ENCODE data around the gene CROCC.

The CROCC gene

DNA sequence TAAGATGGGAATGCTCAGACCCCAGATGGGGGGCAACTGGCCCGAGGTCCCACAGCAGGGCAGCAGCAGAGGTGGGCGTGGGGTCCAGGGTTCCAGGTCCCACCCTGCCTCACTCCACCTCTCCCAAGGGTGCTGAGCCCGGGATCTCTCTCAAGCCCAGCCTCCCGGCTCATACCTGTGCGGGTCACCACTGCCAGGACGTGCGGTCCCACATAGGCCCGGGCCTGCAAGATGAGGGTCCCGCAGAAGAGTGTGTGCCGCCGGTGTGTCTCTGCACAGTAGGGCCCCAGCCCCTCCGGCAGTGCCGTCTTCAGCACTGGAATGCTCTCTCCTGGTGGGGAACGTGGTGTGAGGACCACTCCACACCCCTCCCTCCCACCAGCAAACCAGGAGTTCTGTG, 75.1 kb downstream of the CROCC start:
- Histone ChIP-seq H3K27ac (no peak overlapping the region), H3K27me3 (replicated peaks) (no peaks in the 10 kb centered on the region), H3K4me3 (ENCODE audit: low read depth, low read length) (no peak overlapping the region), H3K36me3 (replicated peaks) (peaks cover 26% of the 10 kb centered on the region)
- in situ Hi-C loops (cut with HindIII; ENCODE audit: low pct_ligation_motif_present, low sequenced_read_pairs): no loop called here
- TF ChIP-seq, protein P1, sequence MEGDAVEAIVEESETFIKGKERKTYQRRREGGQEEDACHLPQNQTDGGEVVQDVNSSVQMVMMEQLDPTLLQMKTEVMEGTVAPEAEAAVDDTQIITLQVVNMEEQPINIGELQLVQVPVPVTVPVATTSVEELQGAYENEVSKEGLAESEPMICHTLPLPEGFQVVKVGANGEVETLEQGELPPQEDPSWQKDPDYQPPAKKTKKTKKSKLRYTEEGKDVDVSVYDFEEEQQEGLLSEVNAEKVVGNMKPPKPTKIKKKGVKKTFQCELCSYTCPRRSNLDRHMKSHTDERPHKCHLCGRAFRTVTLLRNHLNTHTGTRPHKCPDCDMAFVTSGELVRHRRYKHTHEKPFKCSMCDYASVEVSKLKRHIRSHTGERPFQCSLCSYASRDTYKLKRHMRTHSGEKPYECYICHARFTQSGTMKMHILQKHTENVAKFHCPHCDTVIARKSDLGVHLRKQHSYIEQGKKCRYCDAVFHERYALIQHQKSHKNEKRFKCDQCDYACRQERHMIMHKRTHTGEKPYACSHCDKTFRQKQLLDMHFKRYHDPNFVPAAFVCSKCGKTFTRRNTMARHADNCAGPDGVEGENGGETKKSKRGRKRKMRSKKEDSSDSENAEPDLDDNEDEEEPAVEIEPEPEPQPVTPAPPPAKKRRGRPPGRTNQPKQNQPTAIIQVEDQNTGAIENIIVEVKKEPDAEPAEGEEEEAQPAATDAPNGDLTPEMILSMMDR (IDR thresholded peaks at IDR 0.05; ENCODE audit: low read depth, low read length, missing control alignments): no peak
- no peak for DNase-seq

DNA sequence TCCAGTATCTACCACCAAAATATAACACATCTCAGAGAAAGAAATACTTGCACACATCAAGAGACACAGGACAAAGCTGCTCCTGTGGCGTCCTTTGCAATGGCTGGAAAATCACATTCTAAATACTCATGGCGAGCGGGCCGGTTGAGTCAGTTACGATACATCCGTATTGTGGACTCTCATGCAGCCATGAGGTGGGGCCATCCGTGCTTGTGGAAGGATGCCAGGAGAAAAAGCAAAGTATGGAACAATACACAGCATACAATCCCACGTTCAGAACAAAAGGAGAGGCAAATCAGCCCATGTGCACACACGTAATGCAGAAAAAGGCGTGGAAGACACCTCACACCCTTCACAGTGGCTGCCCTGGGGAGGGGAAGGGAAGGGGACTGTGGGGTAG, 76.9 kb downstream of the CROCC start:
- Histone ChIP-seq H3K4me3 (ENCODE audit: low read depth, low read length) (no peak overlapping the region), H3K27me3 (replicated peaks) (no peaks in the 10 kb centered on the region), H3K36me3 (replicated peaks) (peaks cover 38% of the 10 kb centered on the region), H3K27ac (no peak overlapping the region)
- in situ Hi-C loops (cut with HindIII; ENCODE audit: low pct_ligation_motif_present, low sequenced_read_pairs): no loop called here
- TF ChIP-seq, protein P1 (IDR thresholded peaks at IDR 0.05; ENCODE audit: low read depth, low read length, missing control alignments): no peak
- no peak for DNase-seq

DNA sequence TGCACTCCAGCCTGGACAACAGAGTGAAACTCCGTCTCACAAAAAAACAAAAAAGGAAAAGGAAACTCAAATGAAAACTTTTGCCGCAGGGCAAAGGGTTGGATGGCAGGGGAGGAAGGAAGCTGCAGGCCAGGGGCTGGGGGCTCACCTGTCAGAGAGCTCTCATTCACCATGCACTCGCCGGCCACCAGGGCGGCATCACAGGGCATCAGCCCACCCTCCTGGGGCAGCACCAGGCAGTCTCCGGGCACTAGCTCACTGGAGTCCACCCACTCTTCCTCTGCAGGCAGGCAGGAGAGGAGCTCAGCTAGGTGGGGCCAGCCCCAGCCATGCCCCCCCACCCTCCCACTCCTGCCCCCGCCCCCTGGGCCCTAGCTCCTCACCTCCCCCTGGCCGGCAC, 78.1 kb downstream of the CROCC start:
- peaks cover 47% of the 10 kb centered on the region for H3K36me3 ChIP-seq (replicated peaks)
- in situ Hi-C loops (cut with HindIII; ENCODE audit: low pct_ligation_motif_present, low sequenced_read_pairs): no loop called here
- DNase-seq: no peak
- TF ChIP-seq, protein P1 (IDR thresholded peaks at IDR 0.05; ENCODE audit: low read depth, low read length, missing control alignments): peak; percentile 14
- H3K4me3 ChIP-seq (ENCODE audit: low read depth, low read length): no peak overlapping the region
- H3K27ac ChIP-seq: no peak overlapping the region
- H3K27me3 ChIP-seq (replicated peaks): no peaks in the 10 kb centered on the region

DNA sequence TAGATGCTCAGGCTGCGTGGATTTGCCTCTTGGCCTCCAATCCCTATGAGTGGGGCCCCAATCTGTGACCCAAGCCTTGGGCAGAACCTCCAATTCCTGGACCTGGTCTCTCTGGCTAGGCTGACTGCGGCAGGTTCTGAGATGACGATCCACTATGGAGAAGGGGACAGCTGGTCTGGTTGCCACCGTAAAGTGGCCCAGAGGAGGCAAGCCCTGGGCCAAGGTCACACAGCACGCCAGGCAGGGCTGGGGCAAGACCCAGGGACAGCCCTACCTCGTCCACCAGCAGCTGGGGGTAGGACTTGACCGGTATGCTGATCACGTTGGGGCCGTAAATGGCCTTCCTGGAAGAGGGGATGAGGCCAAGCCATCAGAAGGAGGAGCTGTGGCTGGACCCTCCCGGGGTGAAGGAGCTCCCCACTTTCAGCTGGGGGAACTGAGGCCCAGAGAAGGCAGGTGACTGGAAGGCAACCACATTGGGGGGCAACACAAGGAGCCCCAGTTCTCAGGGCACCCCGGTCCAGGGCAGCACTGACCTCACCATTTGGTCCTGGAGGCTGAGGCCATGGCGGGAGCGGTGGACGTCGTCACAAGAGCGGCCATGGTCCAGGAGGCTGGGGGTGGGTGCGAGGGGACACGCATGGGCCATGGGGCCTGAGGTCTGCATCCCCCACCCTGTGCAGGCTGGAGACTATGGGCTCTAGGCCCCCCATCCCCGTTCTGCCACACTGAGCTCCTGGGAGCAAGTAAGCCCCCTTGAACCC, 80.2 kb downstream of the CROCC start:
- TF ChIP-seq, protein P1 (IDR thresholded peaks at IDR 0.05; ENCODE audit: low read depth, low read length, missing control alignments): no peak

DNA sequence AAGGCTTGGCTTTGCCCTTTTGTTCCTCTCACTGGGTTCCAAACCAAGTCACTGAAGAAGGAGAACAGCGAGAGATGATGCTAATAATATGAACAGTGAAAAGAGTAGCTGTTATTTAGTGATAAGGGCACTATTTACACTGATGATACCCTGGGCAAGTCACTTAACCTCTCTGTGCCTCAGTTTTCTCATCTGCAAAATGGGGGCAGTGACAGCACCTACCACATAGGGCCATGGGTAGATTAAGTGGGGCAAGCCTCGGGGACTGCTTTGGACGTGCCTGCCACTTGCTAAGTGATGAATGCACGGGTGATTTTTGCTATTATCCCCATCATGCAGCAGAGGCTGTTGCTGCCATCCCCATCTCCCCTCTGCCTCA, 80.8 kb downstream of the CROCC start:
- DNase-seq: no peak
- Histone ChIP-seq H3K27ac (no peak overlapping the region), H3K36me3 (replicated peaks) (peaks cover 47% of the 10 kb centered on the region), H3K4me3 (ENCODE audit: low read depth, low read length) (no peak overlapping the region), H3K27me3 (replicated peaks) (no peaks in the 10 kb centered on the region)
- TF ChIP-seq, protein P1 (IDR thresholded peaks at IDR 0.05; ENCODE audit: low read depth, low read length, missing control alignments): no peak
- in situ Hi-C loops (cut with HindIII; ENCODE audit: low pct_ligation_motif_present, low sequenced_read_pairs): no loop called here

More for the DNA sequence above, 80.2 kb downstream of the CROCC start:
- no peak for DNase-seq
- Histone ChIP-seq H3K27me3 (replicated peaks) (no peaks in the 10 kb centered on the region), H3K27ac (no peak overlapping the region), H3K4me3 (ENCODE audit: low read depth, low read length) (no peak overlapping the region), H3K36me3 (replicated peaks) (peaks cover 48% of the 10 kb centered on the region)
- in situ Hi-C loops (cut with HindIII; ENCODE audit: low pct_ligation_motif_present, low sequenced_read_pairs): no loop called here

Measured in brain microvascular endothelial cell (primary cell).